22Rv1 (cell line): ENCODE results near the gene SUPT3H.

Experiments
- ZFX ChIP-seq: fragments of 450-650 bp; IDR thresholded peaks from 2 replicates; pipeline ENCODE4 v1.6.1; 2017; ENCODE audit warnings: antibody characterized with exemption, borderline replicate concordance
- TF ChIP-seq, protein P1 (sequence below): fragments of 450-650 bp; IDR thresholded peaks from 2 replicates; pipeline ENCODE4 v1.5.1; 2017; ENCODE audit warnings: mild to moderate bottlenecking

DNA sequence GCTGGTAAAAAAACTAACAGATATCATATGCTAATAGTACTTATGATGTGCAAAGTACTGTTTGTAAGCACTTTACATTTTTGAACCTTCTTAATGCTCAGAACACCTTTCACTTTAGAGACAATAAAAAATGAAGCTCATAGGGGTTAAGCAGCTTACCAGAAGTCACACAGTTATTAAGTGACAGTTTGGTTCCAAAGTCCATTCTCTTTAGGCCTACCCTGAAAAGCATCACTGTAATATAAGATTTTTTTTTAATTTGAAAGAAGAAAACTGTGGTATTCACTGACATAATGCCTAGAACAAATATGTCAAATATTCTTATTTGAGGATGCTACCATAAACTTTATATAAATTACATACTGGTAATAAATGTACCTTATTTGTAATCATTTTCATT is 177.2 kb downstream of the SUPT3H start:
- TF ChIP-seq, protein P1, sequence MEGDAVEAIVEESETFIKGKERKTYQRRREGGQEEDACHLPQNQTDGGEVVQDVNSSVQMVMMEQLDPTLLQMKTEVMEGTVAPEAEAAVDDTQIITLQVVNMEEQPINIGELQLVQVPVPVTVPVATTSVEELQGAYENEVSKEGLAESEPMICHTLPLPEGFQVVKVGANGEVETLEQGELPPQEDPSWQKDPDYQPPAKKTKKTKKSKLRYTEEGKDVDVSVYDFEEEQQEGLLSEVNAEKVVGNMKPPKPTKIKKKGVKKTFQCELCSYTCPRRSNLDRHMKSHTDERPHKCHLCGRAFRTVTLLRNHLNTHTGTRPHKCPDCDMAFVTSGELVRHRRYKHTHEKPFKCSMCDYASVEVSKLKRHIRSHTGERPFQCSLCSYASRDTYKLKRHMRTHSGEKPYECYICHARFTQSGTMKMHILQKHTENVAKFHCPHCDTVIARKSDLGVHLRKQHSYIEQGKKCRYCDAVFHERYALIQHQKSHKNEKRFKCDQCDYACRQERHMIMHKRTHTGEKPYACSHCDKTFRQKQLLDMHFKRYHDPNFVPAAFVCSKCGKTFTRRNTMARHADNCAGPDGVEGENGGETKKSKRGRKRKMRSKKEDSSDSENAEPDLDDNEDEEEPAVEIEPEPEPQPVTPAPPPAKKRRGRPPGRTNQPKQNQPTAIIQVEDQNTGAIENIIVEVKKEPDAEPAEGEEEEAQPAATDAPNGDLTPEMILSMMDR: no peak
- no peak for TF ChIP-seq ZFX
